ENCODE results near the gene IP6K2. TPM values are rescaled to one million over a fixed set of nuclear protein-coding genes. Genes with fewer than 3 reads are reported as not detected.

The IP6K2 gene
- total RNA-seq, 2 experiments from 2014 or later = 52.7 to 57.8 TPM

DNA sequence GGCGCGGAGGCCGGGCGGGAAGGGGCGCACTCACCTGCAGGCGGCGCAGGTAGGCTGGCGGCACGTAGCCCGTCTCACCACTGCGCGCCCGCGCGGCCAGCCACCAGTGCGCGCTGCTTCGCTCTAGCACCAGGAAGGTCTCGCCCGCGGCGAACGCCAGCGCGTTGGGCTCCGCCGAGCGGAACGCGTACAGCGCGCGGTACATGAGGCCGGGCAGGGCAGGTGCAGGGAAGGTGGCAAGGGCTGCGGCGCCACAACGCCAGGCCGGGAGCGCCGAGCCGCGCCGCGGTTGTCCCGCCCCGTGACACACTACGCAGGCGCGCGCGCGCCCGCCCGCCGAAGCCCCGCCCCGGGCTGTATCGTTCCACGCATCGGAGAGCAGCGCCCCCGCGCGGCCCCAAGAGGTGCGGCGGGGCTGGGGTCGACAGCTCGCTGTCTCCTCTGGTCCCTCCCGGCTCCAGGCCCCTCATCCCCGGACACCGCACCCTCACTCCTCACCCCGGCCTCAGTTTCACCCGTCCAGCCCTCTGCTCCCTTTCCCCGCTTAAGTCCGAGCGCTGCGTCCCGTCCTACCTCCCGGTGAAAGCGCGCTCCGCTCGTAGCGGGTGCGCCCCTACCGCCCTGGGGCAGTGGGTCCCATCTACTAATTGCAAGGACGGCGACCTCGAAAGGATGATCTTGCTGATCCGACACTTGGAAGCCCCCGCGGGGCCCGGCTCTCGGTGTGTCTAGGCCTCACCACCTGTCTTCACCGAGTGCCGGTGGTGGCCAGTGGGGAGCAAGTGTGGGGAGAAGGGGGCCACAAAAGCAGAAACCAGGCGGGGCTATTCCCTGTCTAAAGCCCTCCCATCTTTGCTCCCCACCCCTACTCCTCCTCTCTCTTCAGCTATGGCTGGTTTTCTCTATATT lies 31.2 kb downstream of the IP6K2 start, which contains the start of gene NCKIPSD:
TSS of gene NCKIPSD (minus strand) at position 313 of the 909 bp plus-strand sequence. CDS start at position 205, 108 bp downstream.
- Mint-ChIP-seq H3K27me3 (no peaks in the 10 kb centered on the region), H3K27ac (peak within 1 kb of the TSS; percentile 80), H3K9me3 (no peaks in the 10 kb centered on the region), H3K4me3 (peak within 1 kb of the TSS; percentile 90), H3K36me3 (ENCODE audit: low read depth) (peaks cover 48% of the 10 kb centered on the region), H3K4me1 (peaks cover 31% of the 10 kb centered on the region)
- ChIA-PET POLR2A (interaction anchor here (1.4 kb wide), 1 partner anchor 30 kb away, joined by 6 read pairs; no protein-coding TSS in a partner anchor), CTCF (interaction anchor here (0.5 to 2.0 kb wide), 21 partner anchors 10 to 917 kb away, joined by 3 to 13 read pairs (median 4); partner anchors contain the start of genes CELSR3, IP6K2, SLC25A20 and SLC26A6)
- peak; percentile 91 for DNase-seq

DNA sequence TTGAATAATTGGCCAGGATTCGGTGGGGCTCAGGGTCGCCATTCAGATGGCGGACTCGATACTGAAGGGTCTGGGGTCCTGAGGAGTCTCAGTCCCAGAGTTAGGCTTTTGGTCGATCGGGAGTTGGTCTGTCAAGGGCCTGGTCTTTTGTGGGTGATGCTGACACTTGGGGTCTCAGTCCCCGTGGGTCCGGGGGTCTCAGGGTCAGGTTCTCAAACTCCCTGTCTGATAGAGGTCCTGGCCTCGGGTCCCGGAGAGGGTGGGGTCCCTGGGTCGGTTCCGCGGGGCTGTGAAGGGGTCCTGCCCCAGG lies 31.8 kb downstream of the IP6K2 start:
- Mint-ChIP-seq H3K27me3 (no peaks in the 10 kb centered on the region), H3K9me3 (no peaks in the 10 kb centered on the region), H3K4me3 (peak overlapping the region; percentile 90), H3K36me3 (ENCODE audit: low read depth) (peaks cover 52% of the 10 kb centered on the region), H3K27ac (peak overlapping the region; percentile 52), H3K4me1 (peaks cover 37% of the 10 kb centered on the region)
- ChIA-PET CTCF (interaction anchor here (0.8 to 2.0 kb wide), 18 partner anchors 16 to 409 kb away, joined by 3 to 13 read pairs (median 3); partner anchors contain the start of genes CELSR3, IP6K2, PRKAR2A and SLC25A20), POLR2A (interaction anchor here (0.7 to 1.5 kb wide), 5 partner anchors 9 to 162 kb away, joined by 3 to 6 read pairs (median 4); partner anchors contain the start of genes CELSR3 and PRKAR2A)
- DNase-seq = no peak

DNA sequence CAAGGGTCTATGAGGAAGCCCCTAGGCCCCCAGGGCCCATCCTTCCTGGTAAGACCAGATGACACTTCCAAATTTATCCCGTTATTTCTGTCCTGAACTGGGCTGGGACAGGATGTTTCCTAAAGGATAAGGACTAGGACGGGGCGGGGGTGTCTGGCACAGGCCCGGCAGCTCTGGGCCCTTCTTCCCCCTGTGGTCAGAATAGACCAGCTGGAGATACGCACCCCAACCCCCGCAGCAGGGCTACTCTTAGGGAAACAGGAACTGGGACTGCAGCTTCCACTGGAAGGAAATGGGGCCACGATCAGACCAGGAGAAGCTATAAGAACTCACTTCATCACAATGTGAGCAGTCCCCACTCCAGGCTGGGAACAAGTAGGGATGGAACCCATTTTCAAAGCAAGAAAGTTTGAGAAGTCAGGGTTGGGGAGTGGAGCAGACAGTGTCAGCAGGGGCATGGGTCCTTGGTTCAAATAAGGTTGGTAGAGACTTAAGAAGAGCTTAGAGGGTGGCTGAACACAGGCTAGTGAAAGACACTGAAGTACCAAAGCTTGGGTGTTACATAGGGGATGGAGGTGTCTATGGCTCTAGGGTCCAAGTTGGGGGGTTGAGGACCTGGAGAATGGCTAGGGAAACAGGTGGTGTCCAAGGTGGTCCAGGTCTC lies 32.4 kb downstream of the IP6K2 start:
- peaks cover 55% of the 10 kb centered on the region for H3K36me3 Mint-ChIP-seq (ENCODE audit: low read depth)
- ChIA-PET CTCF (interaction anchor here (0.6 to 1.5 kb wide), 12 partner anchors 16 to 410 kb away, joined by 3 to 4 read pairs (median 3); partner anchors contain the start of gene PRKAR2A), POLR2A (interaction anchor here (0.6 to 2.2 kb wide), 9 partner anchors 9 to 361 kb away, joined by 3 to 7 read pairs (median 4); partner anchors contain the start of genes CELSR3, PRKAR2A and WDR6)
- H3K27me3 Mint-ChIP-seq = no peaks in the 10 kb centered on the region
- H3K27ac Mint-ChIP-seq = peak overlapping the region; percentile 80
- no peaks in the 10 kb centered on the region for H3K9me3 Mint-ChIP-seq
- peak overlapping the region; percentile 90 for H3K4me3 Mint-ChIP-seq
- H3K4me1 Mint-ChIP-seq = peaks cover 42% of the 10 kb centered on the region
- DNase-seq = no peak

DNA sequence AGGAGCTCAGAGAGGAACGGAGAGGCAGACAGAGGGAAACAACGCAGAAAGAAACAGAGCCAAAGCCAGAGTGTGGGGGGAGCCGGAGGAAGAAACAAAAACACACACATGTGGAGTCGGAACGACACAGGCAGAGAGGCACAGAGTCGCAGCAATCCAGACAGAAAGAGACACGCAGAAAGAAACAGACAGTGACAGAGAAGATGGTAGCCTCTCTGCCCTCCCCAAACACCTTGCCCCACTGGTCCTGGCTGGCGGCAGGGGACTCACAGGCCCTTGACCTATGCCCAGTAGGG lies 33.0 kb downstream of the IP6K2 start:
- CTCF ChIA-PET = interaction anchor here (0.8 to 1.5 kb wide), 6 partner anchors 18 to 410 kb away, joined by 3 to 4 read pairs (median 4); no protein-coding TSS in a partner anchor

DNA sequence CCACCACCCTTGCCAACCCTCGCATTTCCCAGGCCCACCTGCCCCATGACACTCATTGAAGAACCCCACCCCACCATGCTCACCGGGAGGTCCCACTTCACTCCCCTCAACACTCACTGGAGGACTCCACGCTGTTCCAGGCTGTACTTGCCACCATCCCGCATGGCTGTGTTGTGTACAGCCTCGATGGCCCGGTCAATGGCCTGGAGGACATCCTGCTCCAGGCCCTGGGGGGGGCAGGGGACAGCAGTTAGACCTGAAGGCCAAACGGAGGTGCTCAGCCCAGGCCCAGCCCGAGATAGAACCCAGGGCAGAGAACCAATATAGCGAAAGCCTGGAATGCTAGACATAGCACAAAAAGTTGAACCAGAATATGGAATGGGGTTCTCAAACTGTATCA lies 34.2 kb downstream of the IP6K2 start:
- no peaks in the 10 kb centered on the region for H3K27me3 Mint-ChIP-seq
- DNase-seq = no peak
- peaks cover 57% of the 10 kb centered on the region for H3K36me3 Mint-ChIP-seq (ENCODE audit: low read depth)
- ChIA-PET CTCF (interaction anchor here (0.7 kb wide), 1 partner anchor 33 kb away, joined by 3 read pairs; no protein-coding TSS in a partner anchor), POLR2A (interaction anchor here (0.6 to 2.2 kb wide), 3 partner anchors 18 to 76 kb away, joined by 3 to 7 read pairs (median 3); no protein-coding TSS in a partner anchor)
- no peaks in the 10 kb centered on the region for H3K9me3 Mint-ChIP-seq
- H3K4me1 Mint-ChIP-seq = peaks cover 51% of the 10 kb centered on the region
- no peak overlapping the region for H3K27ac Mint-ChIP-seq
- no peak overlapping the region for H3K4me3 Mint-ChIP-seq

More for the DNA sequence above, 33.0 kb downstream of the IP6K2 start:
- Mint-ChIP-seq H3K27ac (no peak overlapping the region), H3K4me1 (peaks cover 47% of the 10 kb centered on the region), H3K9me3 (no peaks in the 10 kb centered on the region), H3K27me3 (no peaks in the 10 kb centered on the region), H3K4me3 (peak overlapping the region; percentile 56), H3K36me3 (ENCODE audit: low read depth) (peaks cover 57% of the 10 kb centered on the region)
- POLR2A ChIA-PET = interaction anchor here (0.6 to 2.2 kb wide), 6 partner anchors 8 to 360 kb away, joined by 3 to 7 read pairs (median 4); partner anchors contain the start of genes PRKAR2A and WDR6
- DNase-seq = no peak

DNA sequence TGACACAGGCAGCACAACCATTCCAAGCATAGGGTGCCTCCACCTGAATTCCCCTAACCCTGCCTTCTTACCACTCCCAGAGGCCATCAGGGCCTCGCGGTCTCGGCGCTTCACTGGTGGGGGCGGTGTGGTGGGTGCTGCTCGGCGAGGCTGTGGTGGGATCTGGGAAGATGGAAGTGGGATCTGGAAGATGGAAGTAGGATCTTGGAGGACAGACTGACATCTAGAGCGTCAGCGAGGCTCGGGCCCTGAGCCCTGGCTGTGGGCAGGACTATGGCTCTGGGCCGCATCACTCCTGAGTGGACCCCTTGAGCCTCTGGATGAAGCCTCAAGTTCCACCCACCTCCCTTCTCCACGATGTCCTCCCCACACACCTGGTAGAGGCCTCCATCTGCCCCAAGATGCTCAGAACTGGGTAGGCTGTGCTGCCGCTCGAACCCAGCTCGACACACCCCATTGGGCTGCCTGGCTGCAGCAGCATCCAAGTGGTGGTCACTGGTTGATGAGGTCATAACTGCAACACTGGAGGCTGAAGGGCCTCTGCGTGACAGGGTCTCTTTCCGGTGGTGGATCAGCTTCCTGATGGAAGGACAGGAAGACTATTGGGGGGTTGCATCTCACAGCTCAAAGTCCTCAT lies 34.9 kb downstream of the IP6K2 start:
- ChIA-PET POLR2A (no interaction called here), CTCF (no interaction called here)
- Mint-ChIP-seq H3K9me3 (no peaks in the 10 kb centered on the region), H3K36me3 (ENCODE audit: low read depth) (peaks cover 60% of the 10 kb centered on the region), H3K27ac (no peak overlapping the region), H3K4me3 (no peak overlapping the region), H3K4me1 (peaks cover 51% of the 10 kb centered on the region), H3K27me3 (no peaks in the 10 kb centered on the region)
- DNase-seq = no peak

DNA sequence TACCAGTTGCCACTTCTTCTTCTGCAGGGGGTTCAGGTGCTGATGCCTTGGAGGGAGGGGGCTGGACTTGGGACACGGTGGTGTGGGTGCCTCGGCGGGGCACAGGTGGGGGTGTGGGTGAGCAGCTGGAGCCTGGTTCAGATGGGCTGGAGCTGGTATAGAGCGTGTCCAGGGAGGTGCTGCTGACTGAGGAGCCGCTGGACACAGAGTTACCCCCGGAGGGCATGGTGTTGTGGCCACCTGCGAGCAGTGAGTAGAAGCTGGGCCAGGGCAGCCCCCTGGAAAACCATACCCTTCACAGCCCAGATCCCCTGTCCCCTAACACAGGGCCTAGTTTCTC lies 35.5 kb downstream of the IP6K2 start:
- no peak overlapping the region for H3K27ac Mint-ChIP-seq
- H3K36me3 Mint-ChIP-seq (ENCODE audit: low read depth) = peaks cover 59% of the 10 kb centered on the region
- POLR2A ChIA-PET = interaction anchor here (1.0 kb wide), 1 partner anchor 19 kb away, joined by 3 read pairs; no protein-coding TSS in a partner anchor
- no peak for DNase-seq
- H3K4me1 Mint-ChIP-seq = peaks cover 49% of the 10 kb centered on the region
- no peaks in the 10 kb centered on the region for H3K9me3 Mint-ChIP-seq
- H3K27me3 Mint-ChIP-seq = no peaks in the 10 kb centered on the region
- no peak overlapping the region for H3K4me3 Mint-ChIP-seq
- CTCF ChIA-PET = no interaction called here

DNA sequence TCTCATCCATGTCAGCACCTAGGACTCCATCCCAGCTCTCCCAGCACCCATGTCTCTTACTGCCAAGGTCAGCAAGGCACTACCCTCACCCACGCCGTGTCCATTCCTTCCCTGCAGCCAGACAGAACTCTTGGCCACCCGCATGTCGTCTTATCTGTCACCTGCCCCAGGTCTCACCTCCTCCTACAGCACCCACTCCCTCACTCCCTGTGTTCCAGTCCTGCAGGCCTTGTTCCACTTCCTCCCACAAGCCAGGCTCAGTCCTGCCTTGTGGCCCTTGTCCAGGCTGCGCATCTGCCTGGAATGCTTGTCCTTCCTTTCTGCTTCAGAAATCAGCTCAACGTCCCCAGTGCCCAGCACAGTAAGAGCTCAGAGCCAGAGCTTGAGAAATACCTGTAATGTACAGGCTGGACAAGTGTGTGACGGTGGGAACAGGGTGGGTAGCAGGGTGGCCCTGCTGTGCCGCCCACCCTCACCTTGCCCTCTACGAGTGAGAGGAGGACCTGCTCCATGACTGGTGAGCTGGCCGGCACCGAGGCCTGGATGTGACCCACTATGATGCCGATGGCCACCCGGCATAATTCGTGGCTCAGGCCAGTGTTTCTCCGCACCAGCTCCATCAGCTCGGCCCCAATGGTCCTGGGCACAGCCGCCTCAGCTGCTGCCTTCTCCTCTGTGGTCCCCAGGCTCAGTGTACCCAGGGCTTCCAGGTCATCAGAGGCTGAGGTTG lies 36.0 kb downstream of the IP6K2 start:
- H3K27ac Mint-ChIP-seq = peak overlapping the region; percentile 16
- CTCF ChIA-PET = no interaction called here
- no peaks in the 10 kb centered on the region for H3K9me3 Mint-ChIP-seq

DNA sequence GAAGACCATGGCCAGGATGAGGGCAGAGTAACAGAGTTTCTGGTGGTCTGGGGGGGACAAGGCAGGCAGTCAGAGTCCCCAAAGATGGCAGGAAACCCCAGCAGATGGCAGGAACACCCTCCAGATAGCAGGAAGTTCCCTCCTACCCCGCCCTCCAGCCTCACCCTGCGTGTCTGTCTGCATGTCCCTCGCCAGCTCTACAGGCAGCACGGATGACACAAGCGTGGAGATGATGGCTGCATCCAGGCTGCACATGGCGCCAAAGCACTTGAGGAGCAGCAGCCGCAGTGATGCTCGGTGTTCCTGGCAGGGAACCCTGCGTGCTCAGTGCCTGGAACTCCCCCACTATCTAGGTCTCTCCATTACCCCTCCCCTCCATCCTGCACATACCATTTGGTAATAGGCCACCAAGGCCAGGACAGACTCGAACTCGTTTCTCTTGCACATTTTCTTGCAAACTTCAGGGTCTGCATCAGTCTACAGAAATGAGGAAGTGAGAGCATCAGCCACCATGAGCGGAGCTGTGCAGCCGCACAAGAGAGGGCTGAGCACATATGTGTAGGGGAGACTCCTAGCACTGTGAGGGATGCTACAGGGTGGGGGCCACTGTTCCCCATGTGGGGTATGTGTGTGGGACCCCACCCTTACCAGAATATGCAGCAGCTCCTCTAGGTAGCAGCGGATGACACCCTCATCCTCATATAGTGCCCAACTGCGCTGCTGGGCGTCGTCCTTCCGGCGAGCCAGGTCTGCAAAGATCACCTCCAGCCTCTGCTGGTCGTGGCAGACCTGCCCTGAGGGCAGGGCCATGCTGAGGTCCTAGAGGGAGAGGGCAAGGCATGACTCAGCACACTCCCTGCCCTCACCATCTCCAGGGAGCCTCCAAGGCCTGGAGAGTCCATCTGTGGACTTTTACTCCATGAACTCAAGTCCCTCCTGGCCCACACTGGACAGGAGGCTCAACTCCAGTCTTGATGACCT lies 37.3 kb downstream of the IP6K2 start:
- peaks cover 37% of the 10 kb centered on the region for H3K4me1 Mint-ChIP-seq
- H3K36me3 Mint-ChIP-seq (ENCODE audit: low read depth) = peaks cover 69% of the 10 kb centered on the region
- no peaks in the 10 kb centered on the region for H3K9me3 Mint-ChIP-seq
- CTCF ChIA-PET = no interaction called here
- POLR2A ChIA-PET = no interaction called here
- DNase-seq = no peak
- H3K27ac Mint-ChIP-seq = peak overlapping the region; percentile 59
- no peak overlapping the region for H3K4me3 Mint-ChIP-seq
- H3K27me3 Mint-ChIP-seq = no peaks in the 10 kb centered on the region

More for the DNA sequence above, 36.0 kb downstream of the IP6K2 start:
- H3K4me3 Mint-ChIP-seq = no peak overlapping the region
- peaks cover 44% of the 10 kb centered on the region for H3K4me1 Mint-ChIP-seq
- no peak for DNase-seq
- POLR2A ChIA-PET = interaction anchor here (1.0 kb wide), 1 partner anchor 19 kb away, joined by 3 read pairs; no protein-coding TSS in a partner anchor
- peaks cover 64% of the 10 kb centered on the region for H3K36me3 Mint-ChIP-seq (ENCODE audit: low read depth)
- no peaks in the 10 kb centered on the region for H3K27me3 Mint-ChIP-seq

DNA sequence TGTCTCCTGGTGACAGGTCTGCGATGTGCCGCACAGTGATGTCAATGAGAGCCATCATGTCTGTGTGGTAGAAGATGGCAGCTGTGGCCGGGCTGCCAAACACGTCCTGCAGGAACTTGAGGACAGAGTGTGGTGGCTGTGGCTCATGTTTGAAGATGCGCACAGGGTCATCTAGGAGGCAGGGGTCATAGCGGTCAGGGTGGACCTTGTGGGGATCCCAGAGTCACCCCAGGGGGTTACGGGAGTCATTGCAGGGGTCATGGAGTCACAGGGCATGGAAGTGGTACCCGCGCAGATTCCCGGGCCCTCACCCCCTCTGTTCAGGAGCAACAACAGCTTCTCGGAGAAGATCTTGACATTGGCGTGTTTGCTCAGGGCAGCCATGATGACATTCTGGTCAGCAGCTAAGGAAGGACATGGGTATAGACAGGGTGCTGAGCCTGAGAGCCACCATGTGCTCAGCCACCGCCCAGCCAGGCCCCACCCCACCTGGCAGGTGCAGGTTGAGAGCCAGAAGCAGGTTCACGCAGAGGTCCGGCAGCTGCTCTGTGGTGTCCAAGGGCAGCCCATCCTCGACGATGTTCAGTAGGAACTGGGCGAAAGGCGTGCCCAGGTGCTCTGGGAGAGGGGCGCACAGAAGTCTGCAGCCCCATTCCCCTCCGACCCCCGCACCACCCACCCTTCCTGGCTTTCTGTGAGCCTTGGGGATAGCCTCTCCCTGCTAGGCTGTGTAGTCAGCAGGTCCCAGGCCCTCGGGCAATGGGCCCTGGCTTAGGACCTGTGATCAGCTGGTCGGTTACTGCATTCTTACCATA lies 38.2 kb downstream of the IP6K2 start:
- Mint-ChIP-seq H3K36me3 (ENCODE audit: low read depth) (peaks cover 68% of the 10 kb centered on the region), H3K9me3 (no peaks in the 10 kb centered on the region), H3K4me1 (peaks cover 29% of the 10 kb centered on the region), H3K27ac (peak overlapping the region; percentile 36), H3K27me3 (no peaks in the 10 kb centered on the region), H3K4me3 (no peak overlapping the region)
- CTCF ChIA-PET = no interaction called here
- DNase-seq = no peak
- POLR2A ChIA-PET = no interaction called here

DNA sequence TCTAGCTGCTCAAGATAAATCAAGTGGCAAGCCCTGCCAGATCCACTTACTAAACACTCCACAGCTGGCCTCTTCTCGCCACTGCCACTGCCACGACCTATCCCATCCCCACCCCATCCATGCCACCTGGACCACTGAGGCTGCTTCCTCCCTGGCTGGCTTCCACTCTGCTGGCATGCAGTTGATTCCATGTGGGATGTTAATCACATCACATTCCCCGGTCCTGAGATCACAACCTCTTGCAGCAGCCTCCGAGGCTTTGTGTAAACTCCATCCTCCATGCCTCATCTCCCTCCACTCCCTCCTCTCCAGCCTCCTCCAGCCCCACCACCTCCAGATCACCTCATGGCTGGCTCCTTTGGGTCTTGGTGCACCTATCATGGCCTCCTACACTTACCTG lies 39.0 kb downstream of the IP6K2 start:
- Mint-ChIP-seq H3K4me1 (peaks cover 23% of the 10 kb centered on the region), H3K36me3 (ENCODE audit: low read depth) (peaks cover 68% of the 10 kb centered on the region), H3K9me3 (no peaks in the 10 kb centered on the region), H3K27me3 (no peaks in the 10 kb centered on the region), H3K4me3 (no peak overlapping the region), H3K27ac (no peak overlapping the region)
- CTCF ChIA-PET = no interaction called here
- no peak for DNase-seq
- POLR2A ChIA-PET = no interaction called here

All from activated CD4-positive, alpha-beta memory T cell treated with anti-CD3 and anti-CD28 coated beads, Interleukin-2, amount 10 ng/mL, durations not matched to agents 7 days and 5 days (primary cell).